Endothelial cell of hepatic sinusoid (primary cell): ENCODE measurements around the gene CCDC136.

Experiments
- in situ Hi-C: cut with HindIII; loops from 2 replicates; pipeline ENCODE4 v1.10.0; 2017; ENCODE audit warnings: low sequenced_read_pairs

CCDC136 gene

GRCh38 chr7:128841921-128842673 is 50.3 kb downstream of the CCDC136 start:
- in situ Hi-C loops: no loop called here

DNA sequence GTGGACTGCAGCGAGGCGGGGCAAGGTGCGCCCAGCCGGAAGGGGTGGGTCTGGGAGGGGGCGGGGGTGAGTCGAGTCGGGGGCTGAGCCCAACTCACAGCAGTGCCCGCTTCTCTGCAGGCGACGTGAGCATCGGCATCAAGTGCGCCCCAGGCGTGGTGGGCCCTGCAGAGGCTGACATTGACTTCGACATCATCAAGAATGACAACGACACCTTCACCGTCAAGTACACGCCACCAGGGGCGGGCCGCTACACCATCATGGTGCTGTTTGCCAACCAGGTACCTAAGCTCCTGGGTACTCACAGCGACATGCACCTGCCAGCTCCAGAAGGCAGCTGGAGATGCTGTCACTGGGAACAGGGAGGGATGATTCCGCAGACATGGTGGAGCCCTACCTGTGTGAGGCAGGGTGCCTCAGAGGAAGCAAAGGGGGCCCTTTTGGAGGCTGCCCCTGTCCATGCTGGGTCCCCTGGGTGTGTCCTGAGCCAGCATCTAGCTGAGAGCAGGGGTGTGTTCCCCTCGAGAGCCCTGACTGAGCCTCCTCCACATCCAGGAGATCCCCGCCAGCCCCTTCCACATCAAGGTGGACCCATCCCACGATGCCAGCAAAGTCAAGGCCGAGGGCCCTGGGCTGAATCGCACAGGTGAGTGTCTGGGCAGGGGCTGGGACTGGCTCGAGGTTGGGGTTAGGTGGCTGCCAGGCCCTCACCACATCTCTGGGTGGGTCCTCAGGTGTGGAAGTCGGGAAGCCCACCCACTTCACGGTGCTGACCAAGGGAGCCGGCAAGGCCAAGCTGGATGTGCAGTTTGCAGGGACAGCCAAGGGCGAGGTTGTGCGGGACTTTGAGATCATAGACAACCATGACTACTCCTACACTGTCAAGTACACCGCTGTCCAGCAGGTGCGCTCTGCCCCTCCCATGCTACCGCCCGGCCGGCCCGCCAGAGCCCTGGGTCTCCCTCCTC is 51.2 kb downstream of the CCDC136 start:
- in situ Hi-C loops: no loop called here

DNA sequence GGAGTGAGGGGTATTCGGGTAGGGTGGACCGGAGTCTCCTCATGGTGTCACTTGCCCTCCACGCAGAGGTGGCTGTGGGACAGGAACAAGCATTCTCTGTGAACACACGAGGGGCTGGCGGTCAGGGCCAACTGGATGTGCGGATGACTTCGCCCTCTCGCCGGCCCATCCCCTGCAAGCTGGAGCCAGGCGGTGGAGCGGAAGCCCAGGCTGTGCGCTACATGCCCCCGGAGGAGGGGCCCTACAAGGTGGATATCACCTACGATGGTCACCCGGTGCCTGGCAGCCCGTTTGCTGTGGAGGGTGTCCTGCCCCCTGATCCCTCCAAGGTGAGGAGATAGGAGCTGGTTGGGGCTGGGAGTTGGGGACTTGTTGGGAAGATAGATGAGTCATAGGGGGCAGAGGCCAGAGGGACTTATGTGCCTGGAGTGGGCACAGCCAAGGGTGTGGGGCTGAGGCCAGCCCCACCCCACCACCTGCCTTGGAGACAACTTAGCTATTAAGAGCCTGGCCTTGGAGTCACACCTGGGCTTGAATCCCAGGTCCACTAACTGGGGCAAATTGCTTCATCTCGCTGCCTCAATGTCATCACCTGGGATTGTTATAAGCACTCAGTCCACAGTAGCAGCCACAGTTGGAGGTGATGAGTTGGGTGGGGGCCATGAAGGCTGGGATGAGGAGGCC is 52.3 kb downstream of the CCDC136 start:
- in situ Hi-C loops: no loop called here

DNA sequence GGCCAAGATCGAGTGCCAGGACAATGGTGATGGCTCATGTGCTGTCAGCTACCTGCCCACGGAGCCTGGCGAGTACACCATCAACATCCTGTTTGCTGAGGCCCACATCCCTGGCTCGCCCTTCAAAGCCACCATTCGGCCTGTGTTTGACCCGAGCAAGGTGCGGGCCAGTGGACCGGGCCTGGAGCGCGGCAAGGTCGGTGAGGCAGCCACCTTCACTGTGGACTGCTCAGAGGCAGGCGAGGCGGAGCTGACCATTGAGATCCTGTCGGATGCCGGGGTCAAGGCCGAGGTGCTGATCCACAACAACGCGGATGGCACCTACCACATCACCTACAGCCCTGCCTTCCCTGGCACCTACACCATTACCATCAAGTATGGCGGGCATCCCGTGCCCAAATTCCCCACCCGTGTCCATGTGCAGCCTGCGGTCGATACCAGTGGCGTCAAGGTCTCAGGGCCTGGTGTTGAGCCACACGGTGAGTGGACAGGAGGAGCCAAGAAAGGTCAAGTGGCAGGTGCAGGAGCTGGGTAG is 53.1 kb downstream of the CCDC136 start:
- in situ Hi-C loops: no loop called here

DNA sequence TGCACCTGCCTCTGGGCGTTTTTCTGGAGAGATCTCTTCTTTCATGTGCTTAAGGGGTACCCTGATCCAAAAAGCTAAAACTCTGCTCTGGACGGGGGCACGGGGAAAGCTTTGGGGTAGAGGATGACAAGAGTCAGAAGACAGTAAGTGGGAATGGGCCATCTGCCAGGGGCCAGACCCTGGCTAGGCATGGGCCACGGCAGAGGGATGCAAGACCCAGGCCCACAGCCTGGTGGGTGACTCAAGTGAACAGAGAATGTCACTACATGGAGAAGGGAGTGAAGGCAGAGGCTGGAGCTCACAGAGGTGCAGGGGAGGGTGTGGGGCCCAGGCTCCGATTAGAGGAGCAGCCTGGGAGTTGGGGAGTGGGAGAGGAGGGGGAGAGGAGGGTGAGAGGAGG is 53.7 kb downstream of the CCDC136 start:
- in situ Hi-C loops: no loop called here

DNA sequence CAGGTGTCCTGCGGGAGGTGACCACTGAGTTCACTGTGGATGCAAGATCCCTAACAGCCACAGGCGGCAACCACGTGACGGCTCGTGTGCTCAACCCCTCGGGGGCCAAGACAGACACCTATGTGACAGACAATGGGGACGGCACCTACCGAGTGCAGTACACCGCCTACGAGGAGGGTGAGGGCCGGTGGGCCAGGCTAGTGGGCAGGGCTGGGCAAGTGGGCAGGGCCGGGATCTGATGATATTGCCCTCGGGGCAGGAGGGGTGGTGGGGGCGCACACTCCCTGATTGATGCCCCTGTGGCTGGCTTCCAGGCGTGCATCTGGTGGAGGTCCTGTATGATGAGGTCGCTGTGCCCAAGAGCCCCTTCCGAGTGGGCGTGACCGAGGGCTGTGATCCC is 54.2 kb downstream of the CCDC136 start:
- in situ Hi-C loops: no loop called here

DNA sequence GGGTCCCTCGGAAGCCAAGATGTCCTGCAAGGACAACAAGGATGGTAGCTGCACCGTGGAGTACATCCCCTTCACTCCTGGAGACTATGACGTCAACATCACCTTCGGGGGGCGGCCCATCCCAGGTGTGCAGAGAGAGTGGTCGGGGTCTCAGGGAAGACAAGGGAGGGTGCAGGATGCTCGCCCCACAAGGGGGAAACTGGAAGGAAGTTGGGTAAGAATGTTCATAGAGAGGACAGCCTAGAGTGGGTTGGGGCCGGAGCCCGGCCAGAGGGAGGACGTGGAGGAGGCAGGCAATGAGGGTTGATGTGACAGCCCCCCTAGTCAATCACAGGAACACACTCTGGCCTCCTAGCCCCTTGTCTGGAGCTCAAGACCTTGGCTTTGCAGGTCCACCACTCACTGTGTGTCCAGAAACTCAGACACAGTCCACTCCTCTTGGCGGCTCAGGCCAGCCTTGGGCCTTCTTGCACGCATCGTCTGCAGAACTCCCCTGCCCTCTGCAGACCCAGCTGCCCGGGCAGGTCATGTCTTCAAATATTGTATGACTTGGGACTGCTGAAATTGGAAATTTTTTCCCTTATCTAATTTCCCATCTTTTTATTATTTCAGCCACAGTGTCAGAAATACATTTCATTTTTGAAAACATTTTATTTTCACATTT is 55.1 kb downstream of the CCDC136 start:
- in situ Hi-C loops: no loop called here

DNA sequence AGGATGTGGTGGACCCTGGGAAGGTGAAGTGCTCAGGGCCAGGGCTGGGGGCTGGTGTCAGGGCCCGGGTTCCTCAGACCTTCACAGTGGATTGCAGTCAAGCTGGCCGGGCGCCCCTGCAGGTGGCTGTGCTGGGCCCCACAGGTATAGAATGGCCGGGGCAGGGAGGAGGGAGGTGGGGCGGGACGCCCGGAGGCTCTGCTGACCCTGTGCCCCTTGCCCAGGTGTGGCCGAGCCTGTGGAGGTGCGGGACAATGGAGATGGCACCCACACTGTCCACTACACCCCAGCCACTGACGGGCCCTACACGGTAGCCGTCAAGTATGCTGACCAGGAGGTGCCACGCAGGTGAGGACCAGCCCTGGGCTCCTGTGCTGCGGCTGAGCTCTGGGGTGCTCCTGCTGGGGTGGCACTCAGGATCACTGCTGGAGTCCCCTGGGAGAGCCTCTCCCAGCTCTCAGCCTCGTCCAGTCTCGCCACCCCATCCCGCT is 56.0 kb downstream of the CCDC136 start:
- in situ Hi-C loops: no loop called here

- in situ Hi-C loops: no loop called here
Measured at GRCh38 chr7:128848289-128849155, 56.8 kb downstream of the CCDC136 start.

DNA sequence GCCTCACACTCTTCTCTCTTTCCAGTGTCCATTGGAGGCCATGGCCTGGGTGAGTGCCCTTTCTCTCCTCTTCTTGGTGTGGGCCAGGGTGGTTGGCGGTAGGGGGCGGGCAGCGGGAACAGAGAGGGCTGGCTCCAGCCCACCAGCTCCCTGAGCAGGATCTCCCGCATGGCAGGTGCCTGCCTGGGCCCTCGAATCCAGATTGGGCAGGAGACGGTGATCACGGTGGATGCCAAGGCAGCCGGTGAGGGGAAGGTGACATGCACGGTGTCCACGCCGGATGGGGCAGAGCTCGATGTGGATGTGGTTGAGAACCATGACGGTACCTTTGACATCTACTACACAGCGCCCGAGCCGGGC is 57.4 kb downstream of the CCDC136 start:
- in situ Hi-C loops: no loop called here

GRCh38 chr7:128849804-128850490 is 58.2 kb downstream of the CCDC136 start:
- in situ Hi-C loops: no loop called here

DNA sequence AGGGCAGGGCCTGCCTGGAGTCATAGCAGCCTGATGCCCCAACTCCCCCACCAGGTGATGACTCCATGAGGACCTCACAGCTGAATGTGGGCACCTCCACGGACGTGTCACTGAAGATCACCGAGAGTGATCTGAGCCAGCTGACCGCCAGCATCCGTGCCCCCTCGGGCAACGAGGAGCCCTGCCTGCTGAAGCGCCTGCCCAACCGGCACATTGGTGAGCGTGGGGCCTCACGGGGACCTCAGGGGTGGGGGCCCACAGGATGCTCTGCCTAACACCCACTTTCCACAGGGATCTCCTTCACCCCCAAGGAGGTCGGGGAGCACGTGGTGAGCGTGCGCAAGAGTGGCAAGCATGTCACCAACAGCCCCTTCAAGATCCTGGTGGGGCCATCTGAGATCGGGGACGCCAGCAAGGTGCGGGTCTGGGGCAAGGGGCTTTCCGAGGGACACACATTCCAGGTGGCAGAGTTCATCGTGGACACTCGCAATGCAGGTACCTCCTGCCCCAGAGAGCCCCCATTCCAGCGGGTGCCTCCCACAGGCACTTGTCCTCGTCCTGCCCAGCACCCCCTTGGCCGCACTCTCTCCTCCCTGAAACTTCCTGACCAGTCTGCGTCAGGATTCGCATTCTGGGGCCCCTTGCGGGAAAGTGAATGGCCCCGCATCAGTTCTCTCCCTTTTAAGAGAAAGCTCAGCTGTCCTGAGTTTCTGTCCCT is 60.9 kb downstream of the CCDC136 start:
- in situ Hi-C loops: no loop called here

DNA sequence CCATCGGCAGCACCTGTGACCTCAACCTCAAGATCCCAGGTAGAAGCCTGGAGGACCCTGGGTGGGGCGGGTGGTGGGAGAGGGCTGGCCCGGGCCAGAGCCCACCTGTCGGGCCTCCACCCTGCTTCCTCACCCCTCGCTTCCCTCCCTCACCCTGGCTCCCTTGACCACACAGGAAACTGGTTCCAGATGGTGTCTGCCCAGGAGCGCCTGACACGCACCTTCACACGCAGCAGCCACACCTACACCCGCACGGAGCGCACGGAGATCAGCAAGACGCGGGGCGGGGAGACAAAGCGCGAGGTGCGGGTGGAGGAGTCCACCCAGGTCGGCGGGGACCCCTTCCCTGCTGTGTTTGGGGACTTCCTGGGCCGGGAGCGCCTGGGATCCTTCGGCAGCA is 62.0 kb downstream of the CCDC136 start:
- in situ Hi-C loops: no loop called here

- in situ Hi-C loops: no loop called here
Measured at GRCh38 chr7:128854396-128854795, 62.6 kb downstream of the CCDC136 start.

DNA sequence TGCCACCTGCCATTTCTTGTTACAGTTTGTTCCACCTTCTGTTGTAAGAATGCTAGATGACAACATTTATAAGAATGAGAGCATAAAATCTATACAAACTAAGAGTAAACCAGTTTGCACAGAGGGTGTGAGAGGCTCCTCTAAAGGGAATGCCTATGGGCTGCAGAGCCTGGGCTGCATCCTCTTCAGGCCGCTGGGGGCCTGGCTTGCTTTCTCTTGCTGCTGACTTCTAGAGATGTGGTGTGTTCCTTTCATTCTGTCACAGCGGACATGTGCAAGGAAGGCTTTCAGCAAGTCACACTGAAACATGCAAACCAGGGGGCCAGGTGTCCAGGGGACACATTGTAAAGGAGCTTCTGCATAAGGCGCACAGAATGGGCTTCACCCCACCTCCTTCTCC is 63.8 kb downstream of the CCDC136 start:
- in situ Hi-C loops: no loop called here

- in situ Hi-C loops: no loop called here
Measured at GRCh38 chr7:128856001-128856718, 64.4 kb downstream of the CCDC136 start.

GRCh38 chr7:128858380-128859231 is 66.8 kb downstream of the CCDC136 start:
- in situ Hi-C loops: no loop called here
